GM23338 (cell line): ENCODE data around the gene MAGEB3. TPM values are rescaled to one million over a fixed set of nuclear protein-coding genes. Genes with fewer than 3 reads are reported as not detected.

ENCODE experiments used
- ATAC-seq: fragments of 200-7000 bp; cut with Tn5 transposase; 3 replicates; pipeline ENCODE4 v1.9.1; 2020
- DNase-seq: peaks from one replicate; pipeline ENCODE4 v3.0.0-alpha.2; 2015; ENCODE audit warnings: low spot score
- H2AFZ ChIP-seq: fragments of 200-600 bp; sonication (generic); 2 replicates; pipeline ENCODE4 v1.8.0; 2016; ENCODE audit warnings: antibody characterized with exemption, mild to moderate bottlenecking, moderate library complexity
- H3F3A ChIP-seq: fragments of 200-600 bp; sonication (generic); replicated peaks from 2 replicates; pipeline ENCODE4 v1.8.0; 2017; ENCODE audit warnings: antibody characterized with exemption, mixed run types, low read depth
- H3K27ac ChIP-seq: fragments of 200-600 bp; sonication (generic); 2 replicates; pipeline ENCODE4 v1.6.1; 2016; ENCODE audit warnings: low read depth
- H3K27me3 ChIP-seq: fragments of 200-600 bp; sonication (generic); 2 replicates; pipeline ENCODE4 v1.8.0; 2016; ENCODE audit warnings: mild to moderate bottlenecking, mixed run types, moderate library complexity; ENCODE audit not compliant: insufficient read depth
- H3K36me3 ChIP-seq: fragments of 200-600 bp; sonication (generic); 2 replicates; pipeline ENCODE4 v1.8.0; 2016; ENCODE audit warnings: mild to moderate bottlenecking; ENCODE audit not compliant: insufficient read depth
- H3K4me1 ChIP-seq: fragments of 200-600 bp; sonication (generic); 2 replicates; pipeline ENCODE4 v1.8.0; 2016; ENCODE audit warnings: mild to moderate bottlenecking, moderate library complexity; ENCODE audit not compliant: insufficient read depth
- H3K4me2 ChIP-seq: fragments of 200-600 bp; sonication (generic); 2 replicates; pipeline ENCODE4 v1.7.1; 2017; ENCODE audit warnings: mixed run types
- H3K4me3 ChIP-seq: fragments of 200-600 bp; sonication (generic); 2 replicates; pipeline ENCODE4 v1.6.1; 2016; ENCODE audit warnings: mixed run types
- H3K79me2 ChIP-seq: fragments of 200-600 bp; sonication (generic); replicated peaks from 2 replicates; pipeline ENCODE4 v1.8.0; 2017; ENCODE audit warnings: mild to moderate bottlenecking; ENCODE audit not compliant: insufficient read depth
- H3K9me2 ChIP-seq: fragments of 200-600 bp; sonication (generic); 2 replicates; pipeline ENCODE4 v1.8.0; 2017; ENCODE audit not compliant: insufficient read depth
- H4K20me1 ChIP-seq: fragments of 200-600 bp; sonication (generic); replicated peaks from 2 replicates; pipeline ENCODE4 v1.8.0; 2017; ENCODE audit warnings: mild to moderate bottlenecking; ENCODE audit not compliant: insufficient read depth
- H3K27ac Mint-ChIP-seq: 2 replicates; pipeline ENCODE4 v1.8.0; 2020; ENCODE audit warnings: inconsistent platforms, mild to moderate bottlenecking, moderate library complexity, mixed read lengths
- H3K27me3 Mint-ChIP-seq: 3 replicates; pipeline ENCODE4 v1.8.0; 2022; ENCODE audit warnings: low read depth, mild to moderate bottlenecking, moderate library complexity, mixed read lengths, inconsistent platforms; ENCODE audit not compliant: insufficient read depth, poor library complexity
- H3K36me3 Mint-ChIP-seq: 3 replicates; pipeline ENCODE4 v1.8.0; 2021; ENCODE audit warnings: low read depth, mild to moderate bottlenecking, inconsistent platforms, moderate library complexity, mixed read lengths
- H3K4me1 Mint-ChIP-seq: 3 replicates; pipeline ENCODE4 v1.8.0; 2020; ENCODE audit warnings: mild to moderate bottlenecking, inconsistent platforms, mixed read lengths
- H3K4me3 Mint-ChIP-seq: 3 replicates; pipeline ENCODE4 v1.8.0; 2021; ENCODE audit warnings: moderate library complexity, mild to moderate bottlenecking, inconsistent platforms, mixed read lengths
- H3K9me3 Mint-ChIP-seq: 3 replicates; pipeline ENCODE4 v1.8.0; 2020; ENCODE audit warnings: moderate library complexity, mild to moderate bottlenecking, inconsistent platforms, mixed read lengths
- CREB1 ChIP-seq: fragments of 250-450 bp; sonication (Bioruptor Pico); IDR thresholded peaks from 2 replicates; pipeline ENCODE4 v1.5.0; 2020; ENCODE audit warnings: low read depth, mild to moderate bottlenecking, moderate library complexity
- EZH2 ChIP-seq: fragments of 200-600 bp; sonication (generic); IDR thresholded peaks from one replicate; pipeline ENCODE4 v1.8.0; 2017; ENCODE audit warnings: antibody characterized with exemption, mild to moderate bottlenecking, low read depth; ENCODE audit not compliant: unreplicated experiment
- JUNB ChIP-seq: IDR thresholded peaks from one replicate; pipeline ENCODE4 v1.6.1; 2016; ENCODE audit warnings: antibody characterized with exemption; ENCODE audit not compliant: unreplicated experiment
- NANOG ChIP-seq: IDR thresholded peaks from 2 replicates; pipeline ENCODE4 v1.6.1; 2016; ENCODE audit warnings: antibody characterized with exemption, borderline replicate concordance
- POLR2AphosphoS5 ChIP-seq: IDR thresholded peaks from 2 replicates; pipeline ENCODE4 v1.6.1; 2016; ENCODE audit warnings: antibody characterized with exemption, low read depth
- STAT1 ChIP-seq: IDR thresholded peaks from one replicate; pipeline ENCODE4 v1.6.1; 2016; ENCODE audit warnings: antibody characterized with exemption; ENCODE audit not compliant: unreplicated experiment
- ZNF114 ChIP-seq: fragments of 250-450 bp; sonication (Bioruptor Pico); IDR thresholded peaks from 2 replicates; pipeline ENCODE4 v1.5.0; 2020; ENCODE audit warnings: mild to moderate bottlenecking, moderate library complexity
- ZNF331 ChIP-seq: fragments of 250-450 bp; sonication (Bioruptor Pico); IDR thresholded peaks from 2 replicates; pipeline ENCODE4 v1.5.0; 2020; ENCODE audit warnings: low read depth, mild to moderate bottlenecking, moderate library complexity
- polyA plus RNA-seq: library from polyadenylated mRNA; unstranded; fragments of >200 nt; fragmentation: Nextera tagmentation; extraction: Ambion mirVana; gene quantifications from 2 replicates; pipeline ENCODE4 v1.2.1, GENCODE V29; 2016
- total RNA-seq: library from RNA; depleted of rRNA; stranded (reverse); fragments of >200 nt; shearing (Covaris generic); gene quantifications from 2 replicates; pipeline ENCODE4 v1.2.3, GENCODE V29; 2014
- TF ChIP-seq, protein P1 (sequence below), 2 experiments: fragments of 200-600 bp in 1 of 2; sonication (generic) in 1 of 2; conservative IDR thresholded peaks; 2 replicates each; pipeline versions ENCODE4 v1.5.1 to v1.6.1; 2016 to 2017; ENCODE audit warnings: antibody characterized with exemption in 2 of 2, low read depth in 2 of 2, mild to moderate bottlenecking in 2 of 2, moderate library complexity in 1 of 2
- TF ChIP-seq, protein P2 (sequence below): IDR thresholded peaks from 2 replicates; pipeline ENCODE4 v1.6.1; 2016; ENCODE audit warnings: antibody characterized with exemption
- TF ChIP-seq, protein P3 (sequence below): IDR thresholded peaks from one replicate; pipeline ENCODE4 v1.6.1; 2018; ENCODE audit warnings: antibody characterized with exemption; ENCODE audit not compliant: unreplicated experiment

MAGEB3 gene
- total and polyA plus RNA-seq, 2 experiments from 2014 or later = not detected

DNA sequence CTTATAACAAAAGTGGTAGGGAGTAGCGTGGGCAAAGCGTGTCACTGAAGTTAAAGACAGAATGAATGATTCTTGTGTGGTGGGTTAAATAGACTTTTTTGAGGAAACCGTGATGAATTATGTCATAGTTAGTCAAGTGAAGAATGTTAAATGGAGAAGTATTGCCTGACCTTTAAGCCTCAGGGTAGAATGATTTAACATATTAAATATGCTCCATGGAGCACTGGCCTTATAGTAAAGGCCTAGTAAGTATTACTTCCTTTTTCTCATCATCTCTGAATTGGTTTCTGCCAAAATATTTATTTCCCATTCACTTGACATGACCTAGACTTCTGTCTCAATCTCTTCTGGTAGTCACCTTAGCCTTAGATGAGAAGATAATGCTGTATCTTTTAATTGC is 40.2 kb downstream of the MAGEB3 start:
- H3K4me1 ChIP-seq = no peaks in the 10 kb centered on the region
- H3F3A ChIP-seq = no peaks in the 10 kb centered on the region
- DNase-seq (no peak), ATAC-seq (no peak)
- H3K9me2 ChIP-seq = no peaks in the 10 kb centered on the region
- no peak overlapping the region for H3K27ac ChIP-seq
- no peaks in the 10 kb centered on the region for H3K79me2 ChIP-seq
- H3K27ac Mint-ChIP-seq = no peak overlapping the region
- H3K27me3 ChIP-seq = no peaks in the 10 kb centered on the region
- no peaks in the 10 kb centered on the region for H4K20me1 ChIP-seq
- no peak overlapping the region for H2AFZ ChIP-seq
- no peaks in the 10 kb centered on the region; the same call in 2 of the 3 replicates for H3K9me3 Mint-ChIP-seq
- H3K36me3 Mint-ChIP-seq = no peaks in the 10 kb centered on the region
- no peaks in the 10 kb centered on the region for H3K27me3 Mint-ChIP-seq
- H3K36me3 ChIP-seq = no peaks in the 10 kb centered on the region
- no peak overlapping the region for H3K4me3 Mint-ChIP-seq
- H3K4me3 ChIP-seq = no peak overlapping the region
- no peaks in the 10 kb centered on the region; the same call in 2 of the 3 replicates for H3K4me1 Mint-ChIP-seq
- H3K4me2 ChIP-seq = no peak overlapping the region
- TF ChIP-seq EZH2 (no peak), NANOG (no peak)

DNA sequence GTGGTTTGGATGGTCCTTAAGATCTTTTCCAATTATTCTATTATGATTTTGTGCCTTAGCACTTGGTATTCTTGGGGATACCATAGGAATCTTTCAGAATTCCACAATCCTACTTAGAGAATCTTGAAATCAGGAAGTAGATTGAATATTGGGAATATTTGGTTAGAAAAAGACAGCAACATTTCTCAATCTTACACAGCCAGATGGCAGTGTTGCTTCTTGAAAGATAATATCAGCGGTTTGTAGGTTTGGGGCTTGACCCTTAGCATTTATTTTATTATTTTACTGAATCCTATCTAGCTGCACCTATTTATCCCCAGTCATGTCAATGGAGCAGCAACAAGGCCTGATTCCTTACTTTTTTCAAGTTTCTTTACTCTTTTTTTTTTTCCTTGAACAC is 45.0 kb downstream of the MAGEB3 start:
- H3K36me3 ChIP-seq = no peaks in the 10 kb centered on the region
- H3K4me1 ChIP-seq = no peaks in the 10 kb centered on the region
- Mint-ChIP-seq H3K4me1 (no peaks in the 10 kb centered on the region; the same call in 2 of the 3 replicates), H3K4me3 (no peak overlapping the region), H3K9me3 (no peaks in the 10 kb centered on the region), H3K27ac (no peak overlapping the region), H3K36me3 (no peaks in the 10 kb centered on the region), H3K27me3 (no peaks in the 10 kb centered on the region)
- H3K9me2 ChIP-seq = no peaks in the 10 kb centered on the region
- no peaks in the 10 kb centered on the region for H3F3A ChIP-seq
- ATAC-seq = no peak
- H3K4me2 ChIP-seq = no peak overlapping the region
- H2AFZ ChIP-seq = no peak overlapping the region
- H3K27ac ChIP-seq = no peak overlapping the region
- no peak for TF ChIP-seq CREB1 (CRISPR knock-in tag)
- TF ChIP-seq, protein P1, sequence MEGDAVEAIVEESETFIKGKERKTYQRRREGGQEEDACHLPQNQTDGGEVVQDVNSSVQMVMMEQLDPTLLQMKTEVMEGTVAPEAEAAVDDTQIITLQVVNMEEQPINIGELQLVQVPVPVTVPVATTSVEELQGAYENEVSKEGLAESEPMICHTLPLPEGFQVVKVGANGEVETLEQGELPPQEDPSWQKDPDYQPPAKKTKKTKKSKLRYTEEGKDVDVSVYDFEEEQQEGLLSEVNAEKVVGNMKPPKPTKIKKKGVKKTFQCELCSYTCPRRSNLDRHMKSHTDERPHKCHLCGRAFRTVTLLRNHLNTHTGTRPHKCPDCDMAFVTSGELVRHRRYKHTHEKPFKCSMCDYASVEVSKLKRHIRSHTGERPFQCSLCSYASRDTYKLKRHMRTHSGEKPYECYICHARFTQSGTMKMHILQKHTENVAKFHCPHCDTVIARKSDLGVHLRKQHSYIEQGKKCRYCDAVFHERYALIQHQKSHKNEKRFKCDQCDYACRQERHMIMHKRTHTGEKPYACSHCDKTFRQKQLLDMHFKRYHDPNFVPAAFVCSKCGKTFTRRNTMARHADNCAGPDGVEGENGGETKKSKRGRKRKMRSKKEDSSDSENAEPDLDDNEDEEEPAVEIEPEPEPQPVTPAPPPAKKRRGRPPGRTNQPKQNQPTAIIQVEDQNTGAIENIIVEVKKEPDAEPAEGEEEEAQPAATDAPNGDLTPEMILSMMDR (conservative IDR thresholded peaks at IDR 0.05; ENCODE audit: low read depth in 2 of 2) = peak; percentile 42 to 52
- no peaks in the 10 kb centered on the region for H3K27me3 ChIP-seq
- H3K79me2 ChIP-seq = no peaks in the 10 kb centered on the region
- H4K20me1 ChIP-seq = no peaks in the 10 kb centered on the region
- H3K4me3 ChIP-seq = no peak overlapping the region
- DNase-seq = peak; percentile 15

DNA sequence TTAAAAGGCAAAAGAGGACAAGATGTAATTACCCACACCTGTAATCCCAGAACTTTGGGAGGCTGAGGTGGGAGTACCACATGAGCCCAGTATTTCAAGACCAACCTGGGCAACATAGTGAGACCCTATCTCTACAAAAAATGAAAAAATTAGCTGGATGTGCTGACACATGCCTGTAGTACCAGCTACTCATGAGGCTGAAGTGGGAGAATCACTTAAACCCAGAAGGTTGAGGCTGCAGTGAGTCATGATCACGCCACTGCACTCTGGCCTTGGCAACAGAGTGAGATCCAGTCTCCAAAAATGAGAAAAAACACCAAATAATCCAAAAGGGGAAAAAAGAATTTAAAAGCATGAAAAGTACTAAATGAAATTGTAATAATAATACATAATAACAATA is 47.9 kb downstream of the MAGEB3 start:
- no peaks in the 10 kb centered on the region for H3K36me3 Mint-ChIP-seq
- Histone ChIP-seq H3K27me3 (no peaks in the 10 kb centered on the region), H3K4me3 (no peak overlapping the region), H3K4me2 (no peak overlapping the region), H3K79me2 (no peaks in the 10 kb centered on the region), H3K27ac (no peak overlapping the region), H3K4me1 (no peaks in the 10 kb centered on the region), H3F3A (no peaks in the 10 kb centered on the region), H3K9me2 (no peaks in the 10 kb centered on the region), H4K20me1 (no peaks in the 10 kb centered on the region), H3K36me3 (no peaks in the 10 kb centered on the region), H2AFZ (no peak overlapping the region)
- no peak overlapping the region for H3K27ac Mint-ChIP-seq
- no peaks in the 10 kb centered on the region for H3K27me3 Mint-ChIP-seq
- DNase-seq = no peak
- H3K4me3 Mint-ChIP-seq = no peak overlapping the region
- H3K9me3 Mint-ChIP-seq = no peaks in the 10 kb centered on the region
- no peak for ATAC-seq
- no peaks in the 10 kb centered on the region; the same call in 2 of the 3 replicates for H3K4me1 Mint-ChIP-seq
- no peak for TF ChIP-seq EZH2
- TF ChIP-seq, protein P2, sequence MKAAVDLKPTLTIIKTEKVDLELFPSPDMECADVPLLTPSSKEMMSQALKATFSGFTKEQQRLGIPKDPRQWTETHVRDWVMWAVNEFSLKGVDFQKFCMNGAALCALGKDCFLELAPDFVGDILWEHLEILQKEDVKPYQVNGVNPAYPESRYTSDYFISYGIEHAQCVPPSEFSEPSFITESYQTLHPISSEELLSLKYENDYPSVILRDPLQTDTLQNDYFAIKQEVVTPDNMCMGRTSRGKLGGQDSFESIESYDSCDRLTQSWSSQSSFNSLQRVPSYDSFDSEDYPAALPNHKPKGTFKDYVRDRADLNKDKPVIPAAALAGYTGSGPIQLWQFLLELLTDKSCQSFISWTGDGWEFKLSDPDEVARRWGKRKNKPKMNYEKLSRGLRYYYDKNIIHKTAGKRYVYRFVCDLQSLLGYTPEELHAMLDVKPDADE = no peak
- TF ChIP-seq JUNB = no peak
- no peak for TF ChIP-seq NANOG
- TF ChIP-seq STAT1 = no peak
- no peak for TF ChIP-seq POLR2AphosphoS5
- TF ChIP-seq, protein P3, sequence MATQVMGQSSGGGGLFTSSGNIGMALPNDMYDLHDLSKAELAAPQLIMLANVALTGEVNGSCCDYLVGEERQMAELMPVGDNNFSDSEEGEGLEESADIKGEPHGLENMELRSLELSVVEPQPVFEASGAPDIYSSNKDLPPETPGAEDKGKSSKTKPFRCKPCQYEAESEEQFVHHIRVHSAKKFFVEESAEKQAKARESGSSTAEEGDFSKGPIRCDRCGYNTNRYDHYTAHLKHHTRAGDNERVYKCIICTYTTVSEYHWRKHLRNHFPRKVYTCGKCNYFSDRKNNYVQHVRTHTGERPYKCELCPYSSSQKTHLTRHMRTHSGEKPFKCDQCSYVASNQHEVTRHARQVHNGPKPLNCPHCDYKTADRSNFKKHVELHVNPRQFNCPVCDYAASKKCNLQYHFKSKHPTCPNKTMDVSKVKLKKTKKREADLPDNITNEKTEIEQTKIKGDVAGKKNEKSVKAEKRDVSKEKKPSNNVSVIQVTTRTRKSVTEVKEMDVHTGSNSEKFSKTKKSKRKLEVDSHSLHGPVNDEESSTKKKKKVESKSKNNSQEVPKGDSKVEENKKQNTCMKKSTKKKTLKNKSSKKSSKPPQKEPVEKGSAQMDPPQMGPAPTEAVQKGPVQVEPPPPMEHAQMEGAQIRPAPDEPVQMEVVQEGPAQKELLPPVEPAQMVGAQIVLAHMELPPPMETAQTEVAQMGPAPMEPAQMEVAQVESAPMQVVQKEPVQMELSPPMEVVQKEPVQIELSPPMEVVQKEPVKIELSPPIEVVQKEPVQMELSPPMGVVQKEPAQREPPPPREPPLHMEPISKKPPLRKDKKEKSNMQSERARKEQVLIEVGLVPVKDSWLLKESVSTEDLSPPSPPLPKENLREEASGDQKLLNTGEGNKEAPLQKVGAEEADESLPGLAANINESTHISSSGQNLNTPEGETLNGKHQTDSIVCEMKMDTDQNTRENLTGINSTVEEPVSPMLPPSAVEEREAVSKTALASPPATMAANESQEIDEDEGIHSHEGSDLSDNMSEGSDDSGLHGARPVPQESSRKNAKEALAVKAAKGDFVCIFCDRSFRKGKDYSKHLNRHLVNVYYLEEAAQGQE = no peak
- no peak for TF ChIP-seq ZNF331
- no peak for TF ChIP-seq CREB1 (CRISPR knock-in tag)
- TF ChIP-seq ZNF114 (CRISPR knock-in tag) = no peak
